HG02623 (cell line): ENCODE data around the gene ILF3.
"Not testable (repeated sequence)": the region's sequence is repeated elsewhere in the genome, so short reads cannot be mapped to it uniquely, and the experiment has no call there.

ENCODE experiments used
- ATAC-seq: cut with Tn5 transposase; IDR thresholded peaks from one replicate; pipeline ENCODE4 v1.9.1; 2021; ENCODE audit warnings: moderate library complexity; ENCODE audit not compliant: unreplicated experiment

ILF3 gene

DNA sequence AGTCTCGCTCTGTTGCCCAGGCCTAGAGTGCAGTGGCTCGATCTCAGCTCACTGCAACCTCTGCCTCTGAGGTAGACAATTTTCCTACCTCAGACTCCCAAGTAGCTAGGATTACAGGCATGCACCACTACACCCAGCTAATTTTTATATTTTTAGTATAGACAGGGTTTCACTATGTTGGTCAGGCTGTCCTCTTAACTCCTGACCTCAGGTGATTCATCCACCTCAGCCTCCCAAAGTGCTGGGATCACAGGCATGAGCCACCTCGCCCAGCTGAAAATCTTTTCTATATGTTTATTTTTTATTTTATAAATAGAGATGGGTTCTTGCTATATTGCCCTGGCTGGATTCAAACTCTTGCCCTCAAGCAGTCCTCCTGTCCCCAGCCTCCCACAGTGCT lies 17.8 kb downstream of the ILF3 start:
- ATAC-seq = not testable (repeated sequence)

DNA sequence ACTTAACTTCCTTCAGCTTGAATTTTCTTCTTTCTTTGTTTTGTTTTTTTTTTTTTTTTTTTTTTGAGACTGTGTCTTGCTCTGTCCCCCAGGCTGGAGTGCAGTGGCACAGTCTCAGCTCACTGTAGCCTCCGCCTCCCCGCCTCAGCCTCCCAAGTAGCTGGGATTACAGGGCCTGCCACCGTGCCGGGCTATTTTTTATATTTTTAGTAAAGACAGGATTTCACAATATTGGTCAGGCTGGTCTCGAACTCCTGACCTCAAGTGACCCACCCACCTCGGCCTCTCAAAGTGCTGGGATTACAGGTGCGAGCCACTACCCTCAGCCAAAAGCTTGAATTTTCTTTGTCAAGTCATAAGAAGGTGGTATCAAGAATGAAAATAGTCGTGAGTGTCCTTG lies 21.1 kb downstream of the ILF3 start:
- ATAC-seq = not testable (repeated sequence)

DNA sequence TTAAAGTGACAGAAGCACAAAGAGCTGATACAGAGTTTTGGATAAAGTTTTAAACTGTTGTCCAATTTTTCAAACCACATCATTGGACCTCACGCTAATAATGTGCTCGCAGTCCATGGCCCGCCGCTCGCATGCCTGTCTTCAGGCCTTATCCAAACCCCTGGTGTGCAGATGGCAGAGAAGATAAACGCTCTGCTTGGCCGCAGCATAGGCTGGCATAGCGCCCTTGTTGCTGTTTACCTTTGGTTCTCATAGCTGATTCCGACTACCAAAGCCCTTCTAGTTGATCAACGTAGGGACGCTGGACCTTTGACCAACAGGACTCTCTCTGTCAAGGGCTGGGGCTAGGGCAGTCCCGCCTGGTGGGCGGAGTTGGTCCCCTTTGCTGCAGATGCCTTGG lies 23.6 kb downstream of the ILF3 start:
- no peak for ATAC-seq

DNA sequence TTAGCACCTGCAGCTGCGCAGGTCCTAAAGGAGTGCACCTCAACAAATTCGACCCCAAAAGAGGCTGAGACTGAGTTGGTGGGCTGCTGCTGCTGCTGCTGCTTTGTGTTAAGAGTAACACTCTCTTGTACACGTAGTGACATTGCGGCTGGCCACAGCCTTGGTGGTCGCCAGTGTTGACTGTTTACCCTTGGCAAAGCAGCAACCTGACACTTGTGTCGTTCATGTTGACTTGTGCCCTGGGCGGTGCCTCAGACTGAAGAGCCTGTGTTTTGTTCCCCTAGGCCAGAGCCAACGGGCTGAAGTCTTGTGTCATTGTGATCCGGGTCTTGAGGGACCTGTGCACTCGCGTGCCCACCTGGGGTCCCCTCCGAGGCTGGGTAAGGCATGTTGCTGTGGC lies 24.7 kb downstream of the ILF3 start:
- no peak for ATAC-seq

DNA sequence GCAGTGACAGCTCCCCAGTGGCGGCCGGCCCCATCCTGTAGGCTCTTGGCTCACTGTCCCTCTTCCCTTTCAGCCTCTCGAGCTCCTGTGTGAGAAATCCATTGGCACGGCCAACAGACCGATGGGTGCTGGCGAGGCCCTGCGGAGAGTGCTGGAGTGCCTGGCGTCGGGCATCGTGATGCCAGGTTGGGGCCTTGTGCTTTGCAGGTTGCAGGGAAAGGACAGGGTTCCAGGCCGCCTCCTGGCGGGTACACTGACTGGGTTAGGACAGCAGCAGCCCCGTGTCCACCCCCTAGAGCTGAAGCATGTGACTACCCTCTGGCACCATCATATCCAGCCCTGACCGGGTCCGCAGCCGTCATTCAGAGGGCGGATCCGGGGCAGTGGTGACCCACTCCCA lies 25.6 kb downstream of the ILF3 start:
- ATAC-seq = no peak

DNA sequence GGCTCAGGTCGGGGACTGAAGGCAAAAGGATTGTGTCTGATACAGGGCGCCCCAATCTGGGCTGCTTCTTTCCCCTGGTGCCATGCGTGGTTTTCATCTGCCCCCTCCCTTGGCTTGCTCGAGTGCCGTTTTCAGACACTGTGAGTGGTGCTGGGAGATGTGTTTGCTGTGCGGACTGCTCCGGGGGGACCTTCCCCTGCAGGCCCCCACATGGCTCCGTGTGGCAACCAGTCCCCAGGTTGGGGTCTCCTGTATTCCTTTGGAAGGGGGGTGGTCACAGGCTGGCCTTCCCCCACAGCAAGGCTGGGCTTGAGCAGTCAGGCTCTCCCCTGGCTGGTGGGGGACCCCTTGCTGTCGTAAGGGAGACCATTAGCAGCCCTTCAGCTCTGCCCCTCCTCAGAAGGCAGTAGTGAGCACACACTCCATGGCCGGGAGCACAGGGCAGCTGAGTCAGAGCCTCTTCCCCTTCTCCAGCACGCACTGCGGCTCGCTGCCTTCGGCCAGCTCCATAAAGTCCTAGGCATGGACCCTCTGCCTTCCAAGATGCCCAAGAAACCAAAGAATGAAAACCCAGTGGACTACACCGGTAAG lies 26.5 kb downstream of the ILF3 start:
- no peak for ATAC-seq

DNA sequence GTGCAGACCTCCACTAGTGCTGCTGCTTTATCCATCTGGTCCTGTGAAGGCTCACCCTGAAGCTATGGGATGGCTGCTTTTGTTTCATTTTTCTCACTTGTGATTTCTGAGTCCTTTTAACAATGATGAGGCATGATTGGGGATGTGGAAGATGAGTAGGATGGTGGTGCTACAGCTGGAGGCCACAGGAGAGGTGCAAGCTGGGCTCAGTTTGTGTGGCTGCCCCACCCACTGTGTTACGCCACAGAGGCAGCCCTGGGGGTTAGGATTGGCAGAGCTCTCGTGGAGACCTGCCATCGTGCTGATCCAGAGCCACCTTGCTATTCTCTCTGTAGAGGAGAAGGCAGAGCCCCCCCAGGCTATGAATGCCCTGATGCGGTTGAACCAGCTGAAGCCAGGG lies 27.5 kb downstream of the ILF3 start:
- ATAC-seq = no peak

DNA sequence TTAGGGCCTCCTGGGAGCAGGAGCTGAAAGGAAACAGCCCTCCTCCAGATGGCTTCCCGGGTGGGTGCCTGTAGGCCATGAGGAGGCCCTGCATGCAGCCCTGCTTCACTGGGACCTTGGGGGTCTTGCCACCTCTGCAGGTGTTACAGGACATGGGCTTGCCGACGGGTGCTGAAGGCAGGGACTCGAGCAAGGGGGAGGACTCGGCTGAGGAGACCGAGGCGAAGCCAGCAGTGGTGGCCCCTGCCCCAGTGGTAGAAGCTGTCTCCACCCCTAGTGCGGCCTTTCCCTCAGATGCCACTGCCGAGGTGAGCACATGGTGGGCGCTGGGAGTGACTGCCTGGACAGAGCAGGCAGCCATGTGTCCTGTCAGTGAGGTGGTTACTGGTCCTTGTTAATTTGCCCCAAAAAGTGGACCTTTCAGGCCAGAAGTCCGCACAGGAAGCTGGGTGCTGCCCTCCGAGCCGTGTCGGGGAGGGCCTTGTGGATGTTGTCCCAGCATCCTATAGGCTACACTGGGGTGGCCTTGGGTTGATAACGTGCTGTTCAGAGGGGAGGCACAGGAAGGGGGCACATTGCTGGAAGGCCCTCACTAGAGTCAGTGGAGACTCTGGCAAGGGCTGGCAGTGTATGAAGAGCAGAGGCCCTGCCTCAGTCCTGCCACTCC lies 28.4 kb downstream of the ILF3 start:
- no peak for ATAC-seq

DNA sequence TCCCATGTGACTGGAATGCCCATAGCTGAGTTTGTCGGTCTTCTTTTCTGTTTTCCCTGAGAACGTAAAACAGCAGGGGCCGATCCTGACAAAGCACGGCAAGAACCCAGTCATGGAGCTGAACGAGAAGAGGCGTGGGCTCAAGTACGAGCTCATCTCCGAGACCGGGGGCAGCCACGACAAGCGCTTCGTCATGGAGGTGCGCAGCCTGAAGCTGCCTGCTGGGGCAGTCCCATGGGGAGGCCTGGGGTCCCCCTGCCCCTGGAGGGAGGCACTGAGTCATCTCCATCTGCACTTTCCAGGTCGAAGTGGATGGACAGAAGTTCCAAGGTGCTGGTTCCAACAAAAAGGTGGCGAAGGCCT lies 28.9 kb downstream of the ILF3 start:
- ATAC-seq = no peak

DNA sequence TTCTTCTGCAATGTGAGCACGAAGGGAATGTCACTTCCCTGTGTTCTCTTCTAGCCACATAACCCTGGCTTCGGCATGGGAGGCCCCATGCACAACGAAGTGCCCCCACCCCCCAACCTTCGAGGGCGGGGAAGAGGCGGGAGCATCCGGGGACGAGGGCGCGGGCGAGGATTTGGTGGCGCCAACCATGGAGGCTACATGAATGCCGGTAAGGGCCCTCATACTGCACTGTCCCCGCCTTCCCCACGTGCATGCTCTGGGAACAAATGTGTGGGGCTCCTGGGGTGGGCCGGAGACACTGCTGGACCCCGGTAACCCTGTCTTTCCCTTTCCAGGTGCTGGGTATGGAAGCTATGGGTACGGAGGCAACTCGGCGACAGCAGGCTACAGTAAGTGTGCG lies 29.4 kb downstream of the ILF3 start:
- no peak for ATAC-seq

DNA sequence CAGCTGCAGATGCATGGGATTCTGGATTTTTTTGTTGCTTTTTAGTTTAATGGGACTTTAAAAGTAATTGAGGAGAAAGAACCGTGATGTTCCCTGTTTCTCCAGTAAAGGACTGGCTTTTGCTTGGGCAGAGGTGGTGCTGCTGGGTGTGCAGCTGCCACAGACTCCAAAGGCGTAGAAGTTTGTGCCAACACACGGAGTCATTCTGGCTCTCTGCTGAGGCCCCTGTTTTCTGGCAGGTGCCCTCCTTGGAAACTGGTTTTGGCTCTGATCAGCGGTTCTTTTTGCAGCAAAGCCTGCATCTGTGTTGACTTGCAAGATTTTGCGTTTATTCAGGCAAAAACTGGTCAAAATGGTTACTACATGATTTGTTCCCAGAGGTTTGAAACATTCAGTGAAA lies 31.1 kb downstream of the ILF3 start:
- ATAC-seq = no peak

DNA sequence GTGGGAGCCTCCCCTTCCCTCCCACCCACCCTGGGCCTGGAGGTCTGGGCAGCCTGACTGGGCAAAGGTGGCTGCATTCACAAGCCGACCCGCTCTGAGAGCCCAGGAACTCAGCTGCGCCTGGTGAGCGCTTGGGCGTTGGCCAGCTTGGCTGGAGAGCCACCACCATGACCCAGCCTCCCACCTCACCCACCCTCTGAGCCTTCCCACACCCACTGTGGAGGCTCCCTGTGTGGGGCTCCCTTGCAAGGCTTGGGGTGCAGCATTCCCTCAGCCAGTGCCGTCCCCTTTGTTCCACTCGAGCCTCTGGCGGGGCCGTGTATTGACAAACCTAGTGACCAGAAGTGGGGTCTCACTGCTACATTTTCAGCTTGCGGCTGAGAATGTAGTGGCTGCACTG lies 32.0 kb downstream of the ILF3 start:
- no peak for ATAC-seq

DNA sequence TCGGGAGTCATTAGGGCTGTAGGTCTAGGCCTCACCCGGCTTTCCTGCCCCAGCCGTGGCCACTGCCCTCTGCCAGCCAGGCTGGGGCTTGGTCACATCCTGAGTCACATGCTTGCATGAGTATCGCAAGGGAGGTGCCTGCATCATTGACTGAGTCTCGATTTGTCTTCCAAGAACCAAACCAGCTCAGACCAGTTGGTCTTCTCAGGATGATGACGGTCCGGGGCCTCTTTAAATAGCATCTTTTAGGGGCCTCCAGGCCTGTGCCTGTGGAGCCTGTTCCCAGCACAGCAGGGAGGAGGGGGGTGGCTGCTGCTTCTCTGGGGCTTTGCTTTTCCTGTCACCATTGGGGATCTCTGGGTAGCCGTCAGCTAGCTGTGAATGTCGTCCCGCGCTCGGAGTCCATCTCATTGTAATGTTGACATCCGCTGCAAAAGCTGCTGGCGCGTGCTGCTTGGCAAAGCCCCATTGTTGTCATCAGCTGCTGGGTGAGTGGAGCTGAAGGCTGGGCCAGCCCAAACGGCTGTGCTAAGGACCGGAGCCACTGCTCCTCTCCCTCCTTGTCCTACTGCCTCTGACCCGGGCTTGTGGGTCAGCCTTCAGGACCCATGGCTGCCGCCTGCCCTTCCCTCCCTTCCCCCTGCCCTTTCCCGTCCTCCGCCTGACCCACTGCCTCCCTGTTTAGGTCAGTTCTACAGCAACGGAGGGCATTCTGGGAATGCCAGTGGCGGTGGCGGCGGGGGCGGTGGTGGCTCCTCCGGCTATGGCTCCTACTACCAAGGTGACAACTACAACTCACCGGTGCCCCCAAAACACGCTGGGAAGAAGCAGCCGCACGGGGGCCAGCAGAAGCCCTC lies 32.7 kb downstream of the ILF3 start:
- no peak for ATAC-seq

DNA sequence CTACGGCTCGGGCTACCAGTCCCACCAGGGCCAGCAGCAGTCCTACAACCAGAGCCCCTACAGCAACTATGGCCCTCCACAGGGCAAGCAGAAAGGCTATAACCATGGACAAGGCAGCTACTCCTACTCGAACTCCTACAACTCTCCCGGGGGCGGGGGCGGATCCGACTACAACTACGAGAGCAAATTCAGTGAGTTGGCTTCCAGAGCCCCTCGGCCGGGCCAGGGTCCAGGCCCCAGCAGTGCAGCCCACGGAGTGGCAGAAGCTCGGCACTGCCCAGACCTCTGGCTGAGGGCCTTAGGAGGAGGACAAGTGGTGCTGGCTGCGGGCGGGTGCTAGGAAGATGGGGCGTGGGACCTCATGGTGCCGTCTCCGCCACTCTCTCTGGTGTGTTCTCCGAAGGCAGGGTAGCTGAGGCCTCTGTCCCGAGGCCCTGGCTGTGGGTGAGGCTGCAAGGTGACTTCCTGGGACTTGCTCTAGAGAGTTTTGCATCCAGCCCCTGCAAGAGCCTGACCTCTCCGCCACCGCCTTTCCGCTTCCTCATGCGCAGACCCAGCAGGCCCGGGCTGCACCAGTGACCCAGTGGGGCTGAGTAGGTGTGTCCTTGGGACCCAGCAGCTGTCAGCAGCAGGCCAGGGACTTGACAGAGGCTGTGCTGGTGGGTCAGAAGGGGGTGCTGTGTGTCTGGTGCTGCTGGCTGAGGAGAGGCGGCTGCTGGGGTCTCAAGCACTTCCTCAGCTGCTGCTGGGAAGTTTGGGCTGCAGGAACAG lies 33.6 kb downstream of the ILF3 start:
- ATAC-seq = no peak

DNA sequence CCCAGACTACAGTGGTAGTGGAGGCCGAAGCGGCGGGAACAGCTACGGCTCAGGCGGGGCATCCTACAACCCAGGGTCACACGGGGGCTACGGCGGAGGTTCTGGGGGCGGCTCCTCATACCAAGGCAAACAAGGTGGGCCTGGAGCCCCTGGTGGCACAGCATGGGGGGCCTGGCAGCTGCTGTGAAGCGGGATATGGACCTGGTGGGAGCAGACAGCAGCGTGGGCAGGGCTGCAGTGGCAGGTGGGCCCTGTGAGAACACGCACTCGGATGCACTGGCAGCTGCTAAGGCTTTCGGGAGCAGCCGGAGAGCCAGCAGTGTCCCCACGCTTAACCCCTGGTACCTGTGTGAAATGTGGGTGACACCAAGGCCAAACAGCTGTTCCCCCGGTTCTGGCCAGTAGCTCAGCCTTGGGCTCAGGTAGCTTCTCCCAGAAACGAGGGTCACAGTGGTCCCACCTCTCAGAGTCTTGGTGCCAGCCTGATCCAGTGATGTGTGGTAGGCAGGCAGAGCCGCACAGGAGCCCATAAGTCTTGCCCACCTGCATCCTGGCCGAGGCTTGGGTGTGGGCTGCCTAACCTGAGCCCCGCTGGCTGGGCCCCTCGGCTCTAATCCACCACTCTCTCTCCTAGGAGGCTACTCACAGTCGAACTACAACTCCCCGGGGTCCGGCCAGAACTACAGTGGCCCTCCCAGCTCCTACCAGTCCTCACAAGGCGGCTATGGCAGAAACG lies 34.6 kb downstream of the ILF3 start:
- no peak for ATAC-seq

DNA sequence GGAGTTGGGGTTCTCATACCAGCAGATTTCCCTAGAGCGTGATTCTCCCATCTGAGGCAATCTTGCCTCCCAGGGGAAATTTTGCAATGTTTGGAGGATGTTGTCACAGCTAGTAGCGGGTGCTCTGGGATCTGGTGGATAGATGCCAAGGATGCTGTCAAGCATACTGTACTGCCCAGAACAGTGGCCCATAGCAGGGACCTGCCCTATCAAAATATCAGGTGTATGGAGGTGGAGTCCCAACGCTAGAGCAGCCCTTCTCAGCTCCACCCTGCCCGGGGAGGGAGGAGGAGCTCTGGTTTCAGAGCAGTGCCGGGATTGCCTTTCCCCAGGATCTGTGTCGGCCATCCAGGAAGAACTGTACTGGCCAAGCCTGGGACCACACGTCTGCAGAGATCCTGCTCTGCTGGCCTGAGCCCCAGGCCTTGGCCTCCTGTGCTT lies 36.2 kb downstream of the ILF3 start:
- ATAC-seq = no peak

DNA sequence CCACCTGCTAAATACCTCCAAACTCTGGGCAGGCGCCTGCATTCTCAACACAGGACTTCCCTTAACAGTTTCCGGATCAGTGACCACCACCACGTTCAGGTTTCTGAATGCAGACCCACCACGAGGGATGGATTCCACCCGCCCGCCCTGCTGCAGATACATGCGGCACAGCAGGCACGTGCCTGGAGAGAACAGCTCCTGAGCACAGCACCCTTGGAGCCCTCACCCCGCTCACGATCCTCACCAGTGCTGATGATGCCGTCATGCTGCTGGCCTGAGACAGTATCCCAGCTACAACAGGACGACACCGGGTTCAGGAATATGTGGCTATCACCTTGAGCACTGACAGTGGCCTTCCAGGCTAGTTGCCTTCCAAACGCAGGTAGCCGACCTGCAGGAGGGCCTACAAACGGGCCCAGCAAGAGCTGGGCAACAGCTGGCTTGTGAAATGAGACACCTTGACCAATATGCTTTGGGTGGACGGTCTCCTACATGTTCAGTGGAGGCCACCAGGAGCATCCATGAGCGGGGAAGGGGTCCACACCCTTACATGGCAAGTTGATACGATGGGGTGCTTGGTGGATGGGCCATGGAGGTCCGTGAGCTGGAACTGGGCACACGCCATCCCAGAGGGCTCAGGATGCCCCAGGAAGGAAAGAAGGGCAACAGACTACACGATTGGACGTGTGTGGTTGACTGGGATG lies 37.2 kb downstream of the ILF3 start:
- ATAC-seq = no peak

DNA sequence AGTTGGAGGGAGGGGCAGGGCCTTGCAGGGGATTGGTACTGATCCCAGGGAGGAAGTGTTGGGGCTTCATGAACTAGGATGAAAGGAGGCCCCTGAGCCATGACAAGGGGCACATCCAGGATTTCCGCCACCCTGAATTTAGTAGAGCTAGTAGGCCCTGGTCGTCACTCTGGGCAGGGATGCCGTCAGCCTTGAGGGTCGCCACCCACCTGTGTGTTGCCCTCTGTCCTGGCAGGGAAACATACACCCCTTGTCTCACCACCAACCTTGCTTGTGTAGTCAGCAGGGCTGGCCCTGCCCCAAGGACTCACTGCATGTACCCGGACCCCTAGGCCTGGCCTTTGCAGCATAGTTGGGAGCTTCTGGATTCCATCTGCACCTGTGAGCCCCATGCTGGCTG lies 37.7 kb downstream of the ILF3 start:
- ATAC-seq = no peak

DNA sequence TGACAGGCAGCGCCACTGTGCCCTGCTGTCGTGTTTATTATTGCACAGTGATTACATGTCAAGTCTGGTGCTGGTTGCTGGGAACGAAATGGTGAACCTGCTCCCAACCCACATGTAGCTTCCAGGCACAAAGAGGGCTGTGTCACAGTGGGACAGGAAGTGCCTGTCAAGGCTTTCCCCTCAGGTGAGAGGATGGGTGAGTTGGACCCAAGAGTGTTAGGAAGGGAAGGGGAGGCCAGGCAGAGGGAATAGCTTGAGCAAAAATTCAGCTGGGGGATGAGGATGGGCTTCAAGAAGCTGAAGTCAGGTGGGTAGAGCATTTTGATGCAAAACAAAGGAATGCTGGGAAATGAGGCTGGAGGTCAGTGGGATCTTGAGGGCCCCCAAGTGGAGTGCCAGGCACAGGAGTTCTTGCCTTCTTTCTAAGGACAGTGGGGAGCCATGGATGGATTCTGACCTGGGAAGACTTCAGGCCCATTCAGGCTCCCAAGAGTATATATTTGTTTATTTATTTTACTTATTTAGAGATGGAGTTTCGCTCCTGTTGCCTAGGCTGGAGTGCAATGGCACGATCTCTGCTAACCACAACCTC lies 38.6 kb downstream of the ILF3 start:
- ATAC-seq = no peak
